Measurements from ENCODE around the gene CCDC91.
"Not testable (repeated sequence)": the region's sequence is repeated elsewhere in the genome, so short reads cannot be mapped to it uniquely, and the experiment has no call there.

CCDC91 gene

GRCh38 chr12:28184375-28184774, 5.9 kb upstream of the CCDC91 start:
- DNase-seq (ENCODE audit: low spot score) = no peak

GRCh38 chr12:28186500-28186899, 3.8 kb upstream of the CCDC91 start:
- DNase-seq (ENCODE audit: low spot score) = no peak

- no peak for DNase-seq (ENCODE audit: low spot score)
These were observed 404 bp upstream of the CCDC91 start for GRCh38 chr12:28189784-28190320.

- DNase-seq (ENCODE audit: low spot score) = peak; percentile 58
These were observed 1.1 kb downstream of the CCDC91 start for GRCh38 chr12:28191051-28192048.

GRCh38 chr12:28192125-28192524, 1.9 kb downstream of the CCDC91 start:
- no peak for DNase-seq (ENCODE audit: low spot score)

GRCh38 chr12:28194621-28195020, 4.4 kb downstream of the CCDC91 start:
- DNase-seq (ENCODE audit: low spot score) = not testable (repeated sequence)

- DNase-seq (ENCODE audit: low spot score) = not testable (repeated sequence)
These were observed 10.9 kb downstream of the CCDC91 start for GRCh38 chr12:28201136-28201535.

GRCh38 chr12:28202374-28203130, 12.3 kb downstream of the CCDC91 start:
- DNase-seq (ENCODE audit: low spot score) = no peak

GRCh38 chr12:28209782-28210181, 19.5 kb downstream of the CCDC91 start:
- DNase-seq (ENCODE audit: low spot score) = no peak

- DNase-seq (ENCODE audit: low spot score) = no peak
These were observed 21.9 kb downstream of the CCDC91 start for GRCh38 chr12:28212182-28212581.

GRCh38 chr12:28215021-28215420, 24.8 kb downstream of the CCDC91 start:
- DNase-seq (ENCODE audit: low spot score) = no peak

- no peak for DNase-seq (ENCODE audit: low spot score)
These were observed 25.8 kb downstream of the CCDC91 start for GRCh38 chr12:28216016-28216415.

- no peak for DNase-seq (ENCODE audit: low spot score)
These were observed 27.5 kb downstream of the CCDC91 start for GRCh38 chr12:28217805-28218204.

- DNase-seq (ENCODE audit: low spot score) = no peak
These were observed 28.6 kb downstream of the CCDC91 start for GRCh38 chr12:28218875-28219274.

- DNase-seq (ENCODE audit: low spot score) = no peak
These were observed 29.6 kb downstream of the CCDC91 start for GRCh38 chr12:28219827-28220226.

GRCh38 chr12:28222081-28222700, 31.9 kb downstream of the CCDC91 start:
- DNase-seq (ENCODE audit: low spot score) = no peak

- no peak for DNase-seq (ENCODE audit: low spot score)
These were observed 32.8 kb downstream of the CCDC91 start for GRCh38 chr12:28223025-28223554.

- DNase-seq (ENCODE audit: low spot score) = no peak
These were observed 33.6 kb downstream of the CCDC91 start for GRCh38 chr12:28223858-28224257.

GRCh38 chr12:28226705-28227104, 36.4 kb downstream of the CCDC91 start:
- DNase-seq (ENCODE audit: low spot score) = no peak

GRCh38 chr12:28227251-28227650, 37.0 kb downstream of the CCDC91 start:
- DNase-seq (ENCODE audit: low spot score) = no peak

- no peak for DNase-seq (ENCODE audit: low spot score)
These were observed 41.0 kb downstream of the CCDC91 start for GRCh38 chr12:28231248-28231647.

Data from AG08395 (cell line).